ENCODE data around the gene KCNB1.
A peak's percentile ranks its signal among the peaks of the same experiment; 100 is the strongest.

Gene KCNB1

DNA sequence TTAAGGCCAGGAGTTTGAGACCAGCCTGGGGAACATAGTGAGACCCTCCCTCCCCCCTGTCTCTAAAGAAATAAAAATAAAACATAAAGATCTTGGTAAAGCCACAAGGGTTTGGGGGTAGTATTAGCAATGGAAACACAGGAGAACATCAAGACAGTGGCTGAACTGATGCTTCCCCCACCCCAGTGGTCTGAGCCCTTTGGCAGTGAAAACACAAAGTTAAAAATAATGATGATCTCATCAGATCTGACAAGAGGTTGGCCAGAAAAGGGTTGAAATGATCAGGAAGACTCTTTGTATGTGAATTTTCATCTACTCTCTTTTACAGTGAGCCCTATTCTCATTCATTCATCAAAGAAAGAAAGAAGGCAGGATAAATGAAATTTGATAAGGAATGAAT, 93.7 kb downstream of the KCNB1 start:
- no peak for DNase-seq (ENCODE audit: low read depth in 2 of 2)

DNA sequence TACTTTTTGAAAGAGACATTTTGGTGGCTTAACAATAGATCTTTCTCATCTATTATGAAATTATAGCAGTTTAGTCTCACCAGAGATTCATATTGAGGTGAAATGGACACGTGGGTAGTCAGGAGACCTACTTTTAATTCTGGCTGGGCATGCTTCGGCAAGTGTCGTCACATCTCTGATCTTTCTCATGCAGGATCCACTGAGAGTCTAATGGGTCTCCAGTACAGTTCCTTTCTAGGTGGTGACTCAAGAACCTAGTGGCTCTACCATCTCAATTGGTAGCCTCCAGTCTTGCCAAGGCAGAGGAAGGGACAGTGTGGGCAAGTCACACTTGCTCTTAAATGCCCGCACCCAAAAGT, 94.9 kb downstream of the KCNB1 start:
- DNase-seq (ENCODE audit: low read depth in 2 of 2), result no peak

- no peak for DNase-seq (ENCODE audit: low read depth in 2 of 2)
Measured at GRCh38 chr20:49386848-49387580, 95.5 kb downstream of the KCNB1 start.

GRCh38 chr20:49385465-49385864, 97.0 kb downstream of the KCNB1 start:
- DNase-seq (ENCODE audit: low read depth in 2 of 2), result no peak

GRCh38 chr20:49384437-49385434, 97.7 kb downstream of the KCNB1 start:
- DNase-seq (ENCODE audit: low read depth in 2 of 2), result peak; percentile 37 to 39

DNA sequence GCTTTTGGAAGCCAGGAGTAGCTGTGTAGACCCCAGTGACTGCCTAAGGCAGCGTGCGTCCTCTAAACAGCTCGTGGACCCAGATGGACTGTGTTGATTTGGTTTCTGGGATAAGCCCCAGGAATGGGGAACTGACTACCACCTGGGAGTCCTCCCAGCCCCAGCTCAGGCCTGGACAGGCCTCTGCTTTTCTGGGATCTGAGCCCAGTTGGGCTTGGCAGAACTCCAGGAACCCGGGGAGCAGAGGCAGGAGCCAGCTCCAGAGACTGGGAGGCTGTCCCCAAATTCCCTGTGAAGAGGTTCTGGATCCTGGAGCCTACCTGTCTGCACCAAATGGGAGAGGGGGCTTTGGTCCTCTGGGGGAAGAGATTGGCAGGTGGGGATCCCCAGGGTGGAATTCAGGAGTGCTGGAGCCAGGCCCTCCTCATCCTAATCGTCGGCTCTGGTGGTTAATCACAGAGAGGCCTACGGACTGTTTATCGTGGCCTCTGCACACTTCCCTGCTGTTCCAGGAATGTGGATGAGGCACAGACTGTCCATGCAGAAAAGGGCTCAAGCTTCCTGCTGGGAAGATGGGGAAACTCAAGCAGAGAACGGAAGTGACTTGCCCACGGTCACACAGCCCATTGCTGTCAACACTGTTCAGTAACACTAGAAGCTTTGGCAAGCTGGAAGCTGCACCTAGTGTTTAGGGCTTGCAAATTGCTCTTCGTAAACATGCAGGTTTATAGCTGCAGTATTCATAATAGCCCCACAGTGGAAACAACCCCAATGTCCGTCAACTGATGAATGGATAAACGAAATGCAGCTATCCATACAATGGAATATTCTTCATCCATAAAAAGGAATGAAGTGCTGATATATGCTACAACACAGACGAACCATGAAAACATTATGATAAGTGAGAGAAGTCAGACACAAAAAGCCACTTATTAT, 100.6 kb downstream of the KCNB1 start:
- DNase-seq (ENCODE audit: low read depth in 2 of 2), result no peak

DNA sequence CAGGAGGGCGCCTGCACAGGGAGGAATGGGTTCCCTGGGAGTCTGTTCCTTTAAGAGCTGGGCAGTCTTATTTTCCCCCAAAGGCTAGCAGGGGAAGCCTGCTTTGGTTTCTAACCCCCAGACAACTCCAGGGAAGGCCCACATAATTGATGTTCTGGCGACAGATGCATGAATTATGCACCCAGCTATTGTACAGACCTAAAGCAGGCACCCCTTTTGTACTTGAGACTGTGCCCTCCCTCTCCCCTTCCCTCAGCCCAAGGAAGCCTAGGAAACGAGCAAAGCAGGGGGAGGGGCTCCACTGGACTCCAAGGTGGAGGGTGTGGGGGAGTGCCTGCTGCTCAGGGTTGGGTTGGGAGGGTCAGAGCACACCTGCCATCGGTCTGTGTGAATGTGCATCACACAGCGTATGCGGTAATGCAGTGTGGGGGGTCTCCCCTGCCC, 102.1 kb downstream of the KCNB1 start:
- no peak for DNase-seq (ENCODE audit: low read depth in 2 of 2)

DNA sequence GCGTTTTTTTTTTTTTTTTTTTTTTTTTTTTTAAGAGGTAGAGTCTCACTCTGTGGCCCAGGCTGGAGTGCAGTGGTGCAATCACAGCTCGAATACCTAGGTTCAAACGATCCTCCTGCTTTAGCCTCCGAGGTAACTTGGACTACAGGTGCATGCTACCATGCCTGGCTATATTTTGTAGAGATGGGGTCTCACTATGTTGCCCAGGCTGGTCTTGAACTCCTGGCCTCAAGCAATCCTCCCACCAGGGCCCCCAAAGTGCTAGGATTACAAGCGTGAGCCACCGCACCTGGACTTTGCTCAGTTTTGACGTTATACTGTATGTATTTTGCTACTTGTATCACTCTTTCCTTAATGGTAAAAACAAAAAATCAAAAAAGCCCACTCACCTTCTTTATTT, 103.1 kb downstream of the KCNB1 start:
- DNase-seq (ENCODE audit: low read depth in 2 of 2), result no peak

DNA sequence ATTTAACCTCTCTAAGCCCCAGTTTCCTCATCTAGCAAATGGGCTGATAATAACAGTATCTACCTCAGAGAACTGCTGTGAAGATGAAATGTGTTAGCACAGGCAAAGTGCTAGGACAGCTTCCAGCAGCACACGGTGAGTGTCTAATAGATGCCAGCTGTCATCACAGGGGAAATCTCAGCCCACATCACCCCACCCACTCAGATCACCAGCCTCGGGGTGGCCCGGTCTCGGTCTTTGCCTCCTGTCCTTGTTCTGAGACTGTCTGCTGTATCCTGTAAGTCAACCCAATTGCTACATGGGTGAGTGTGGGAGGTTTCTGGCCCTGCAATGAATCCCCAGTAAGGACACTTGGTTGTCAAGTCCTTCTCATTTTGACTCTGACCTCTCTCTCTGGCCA, 105.1 kb downstream of the KCNB1 start:
- DNase-seq (ENCODE audit: low read depth in 2 of 2), result no peak

DNA sequence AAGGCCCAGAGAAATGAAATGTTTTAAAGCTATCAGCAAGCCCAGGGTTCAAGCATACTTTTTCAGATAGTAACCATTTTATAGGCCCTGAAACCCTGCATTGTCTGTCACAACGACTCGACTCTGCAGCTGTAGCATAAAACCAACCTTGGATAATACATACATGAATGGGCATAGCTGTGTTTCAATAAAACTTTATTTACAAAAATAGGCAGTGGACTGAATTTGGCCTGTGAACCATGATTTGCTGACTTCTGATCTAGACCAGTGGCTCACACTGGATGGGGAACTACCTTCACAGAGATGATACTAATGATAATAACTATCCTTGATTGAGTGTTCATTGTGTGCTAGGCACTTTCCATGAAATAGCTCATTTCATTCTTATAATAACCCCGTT, 107.3 kb downstream of the KCNB1 start:
- no peak for DNase-seq (ENCODE audit: low read depth in 2 of 2)

GRCh38 chr20:49372095-49372734, 110.3 kb downstream of the KCNB1 start:
- DNase-seq (ENCODE audit: low read depth in 2 of 2), result no peak

DNA sequence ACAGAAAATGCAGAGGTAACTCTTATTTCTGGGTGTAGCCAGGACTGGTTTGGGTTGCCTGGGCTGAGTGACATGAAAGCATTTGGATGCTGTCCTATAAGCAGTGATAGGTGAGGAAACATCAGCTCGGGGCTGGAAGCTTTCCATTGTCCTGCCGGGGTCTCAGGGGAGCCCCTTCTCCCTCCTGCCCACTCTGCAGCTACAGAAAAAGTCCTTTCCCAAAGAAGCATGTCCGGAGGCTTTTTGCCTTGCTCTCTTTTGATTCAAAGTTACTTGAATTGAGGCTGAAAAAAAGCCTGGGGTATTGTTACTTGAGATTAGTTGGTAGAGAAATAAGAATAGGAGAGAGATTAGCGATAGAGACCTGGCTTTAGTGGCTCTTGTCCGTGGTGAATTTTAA, 113.9 kb downstream of the KCNB1 start:
- DNase-seq (ENCODE audit: low read depth in 2 of 2), result no peak

DNA sequence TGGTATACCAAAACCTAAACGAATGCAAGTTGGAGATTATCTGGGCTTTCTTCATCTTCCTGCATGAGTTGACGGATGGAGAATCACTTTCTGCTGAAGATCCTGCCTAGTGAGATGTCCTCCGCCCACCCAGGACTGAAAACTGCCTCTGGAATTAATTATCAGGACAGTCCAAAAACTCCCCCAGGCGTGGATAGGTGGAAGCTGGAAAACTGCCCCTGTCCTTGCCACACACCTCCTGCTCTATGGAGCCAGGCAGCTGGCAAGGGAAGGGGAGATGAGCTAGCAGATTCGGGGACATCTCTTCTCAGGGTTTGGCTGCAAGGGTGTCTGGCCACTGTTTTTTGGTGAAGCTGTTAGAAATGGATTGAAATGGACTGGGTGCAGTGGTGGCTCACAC, 115.4 kb downstream of the KCNB1 start:
- DNase-seq (ENCODE audit: low read depth in 2 of 2), result no peak

- DNase-seq (ENCODE audit: low read depth in 2 of 2), result no peak
Measured at GRCh38 chr20:49366687-49367086, 115.8 kb downstream of the KCNB1 start.

GRCh38 chr20:49361862-49362660, 120.4 kb downstream of the KCNB1 start:
- no peak for DNase-seq (ENCODE audit: low read depth in 2 of 2)

GRCh38 chr20:49360242-49360968, 122.1 kb downstream of the KCNB1 start:
- no peak for DNase-seq (ENCODE audit: low read depth in 2 of 2)

DNA sequence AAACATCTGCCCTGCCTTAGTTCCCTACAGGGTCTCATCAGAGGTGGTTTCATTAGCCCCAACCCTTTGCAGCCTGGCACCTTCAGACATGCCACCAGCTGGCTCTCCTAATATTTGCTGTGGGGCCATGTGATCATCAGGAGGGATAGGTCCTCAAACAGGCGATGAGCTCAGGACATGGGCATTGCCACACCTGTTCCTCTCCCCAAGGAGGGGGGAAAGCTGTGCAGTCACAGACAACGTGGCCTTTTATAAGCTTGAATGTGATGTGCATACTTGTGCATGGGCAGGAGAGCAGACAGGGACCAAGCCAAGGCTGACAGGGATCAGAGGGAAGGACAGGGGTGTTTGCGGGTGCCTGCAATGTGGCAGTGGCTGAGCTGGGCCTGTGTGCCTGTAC, 125.8 kb downstream of the KCNB1 start:
- DNase-seq (ENCODE audit: low read depth in 2 of 2), result no peak

DNA sequence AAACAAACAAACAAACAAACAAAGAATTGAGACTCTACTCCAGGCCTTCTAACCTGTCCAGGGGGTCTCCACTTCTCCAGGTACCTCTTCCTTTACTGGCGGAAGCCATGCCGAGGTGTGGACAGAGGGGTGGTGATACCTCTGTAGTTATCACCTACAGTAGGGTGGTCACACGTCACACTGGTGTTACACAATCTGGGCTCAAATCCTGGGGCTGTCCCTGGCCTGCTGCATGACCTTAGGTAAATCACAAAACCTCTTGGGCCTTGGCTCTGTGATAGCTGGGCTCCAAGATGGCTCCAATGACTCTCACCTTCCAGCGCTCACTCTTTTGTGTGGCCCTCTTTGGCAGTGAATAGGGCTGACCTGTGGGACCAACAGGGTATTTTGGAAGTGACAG, 127.8 kb downstream of the KCNB1 start:
- DNase-seq (ENCODE audit: low read depth in 2 of 2), result no peak

DNA sequence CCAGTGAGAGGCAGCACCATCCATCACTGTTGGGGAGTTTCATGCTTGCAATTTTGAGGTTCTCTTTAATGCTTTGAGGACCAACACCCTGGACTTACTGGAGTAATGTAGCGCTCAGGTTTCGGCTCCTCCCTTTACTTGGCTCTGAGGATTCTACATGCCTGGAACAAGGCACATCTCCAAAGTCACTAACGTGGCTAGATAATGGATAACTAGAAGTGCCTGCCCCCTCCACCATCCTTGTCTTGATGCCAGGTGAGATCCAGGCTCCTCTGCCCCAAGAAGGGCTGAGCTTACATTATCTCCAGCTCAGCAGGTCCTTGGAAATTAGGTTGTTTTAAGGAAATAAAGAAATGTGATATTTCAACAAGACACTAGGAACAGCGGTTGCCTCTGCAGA, 129.1 kb downstream of the KCNB1 start:
- DNase-seq (ENCODE audit: low read depth in 2 of 2), result no peak

- no peak for DNase-seq (ENCODE audit: low read depth in 2 of 2)
Measured at GRCh38 chr20:49352751-49353150, 129.7 kb downstream of the KCNB1 start.
